Measurements from ENCODE around the gene MTERF2. TPM values are rescaled to one million over a fixed set of nuclear protein-coding genes. Genes with fewer than 3 reads are reported as not detected.

Gene MTERF2
- total and polyA plus RNA-seq, 5 donors, result 29.5 to 45.1 (median 36.4) TPM

DNA sequence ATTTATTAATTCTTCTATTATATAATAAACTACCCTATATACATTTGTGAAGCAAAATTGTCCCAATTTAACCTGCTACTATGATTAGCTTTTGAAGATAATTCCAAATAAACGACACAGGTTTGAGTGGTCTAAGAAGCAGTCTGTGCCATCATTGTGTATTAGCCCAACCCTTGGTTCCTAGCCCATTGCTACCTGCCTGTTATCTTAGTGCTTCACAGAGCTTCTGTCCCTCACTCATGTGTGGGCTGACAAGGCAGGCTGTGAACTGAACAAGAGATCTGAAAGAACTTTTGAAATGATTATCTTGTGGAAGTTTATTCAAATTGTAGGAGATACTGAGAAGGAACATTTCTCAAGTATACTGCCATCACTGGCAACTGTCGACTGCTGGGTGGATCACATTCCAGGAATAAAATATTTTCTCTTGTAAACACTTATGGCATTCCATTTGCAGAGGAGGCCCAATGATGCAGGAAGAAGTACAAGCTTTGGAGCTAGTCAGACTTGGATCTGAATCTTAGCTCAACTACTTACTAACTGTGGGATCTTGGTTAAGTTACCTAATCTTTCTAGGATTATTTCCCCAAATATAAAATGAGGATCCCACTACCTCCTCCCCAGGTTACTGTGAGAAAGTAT lies 7.8 kb upstream of the MTERF2 start:
- H3K4me1 ChIP-seq (ENCODE audit: control insufficient read depth, insufficient read depth, low read length), result no peaks in the 10 kb centered on the region
- DNase-seq (no peak), ATAC-seq (no peak)
- WGBS, result 47% methylated on average over 2 of the region's 2 CpGs
- H3K4me3 ChIP-seq (ENCODE audit: low read length), result no peak overlapping the region
- H3K27ac ChIP-seq (ENCODE audit: low read length), result no peak overlapping the region
- intact Hi-C loops (cut with DNase I), result no loop called here
- no peaks in the 10 kb centered on the region for H3K27me3 ChIP-seq (ENCODE audit: control insufficient read depth, insufficient read depth)
- no peaks in the 10 kb centered on the region for H3K9me3 ChIP-seq (ENCODE audit: control insufficient read depth, low read length)

GRCh38 chr12:106987846-106988245 lies 900 bp upstream of the MTERF2 start:
- peak in 1 of 3 donors; percentile 50 for DNase-seq
- H3K27ac ChIP-seq (ENCODE audit: low read length), result no peak overlapping the region
- peaks cover 8% of the 10 kb centered on the region for H3K4me1 ChIP-seq (ENCODE audit: control insufficient read depth, insufficient read depth, low read length)
- WGBS, result 59% methylated on average over 6 of the region's 6 CpGs
- ATAC-seq, result no peak
- H3K27me3 ChIP-seq (ENCODE audit: control insufficient read depth, insufficient read depth), result no peaks in the 10 kb centered on the region
- intact Hi-C loops (cut with DNase I), result loop anchor here in 1 of 4 donors (10.0 kb wide), 1 partner anchor 107 kb away; the partner anchor contains the start of gene CRY1
- no peaks in the 10 kb centered on the region for H3K9me3 ChIP-seq (ENCODE audit: control insufficient read depth, low read length)
- peak overlapping the region; percentile 89 for H3K4me3 ChIP-seq (ENCODE audit: low read length)

- Histone ChIP-seq H3K27me3 (ENCODE audit: control insufficient read depth, insufficient read depth) (no peaks in the 10 kb centered on the region), H3K27ac (ENCODE audit: low read length) (peak overlapping the region; percentile 54), H3K9me3 (ENCODE audit: control insufficient read depth, low read length) (no peaks in the 10 kb centered on the region), H3K4me1 (ENCODE audit: control insufficient read depth, insufficient read depth, low read length) (peaks cover 12% of the 10 kb centered on the region), H3K4me3 (ENCODE audit: low read length) (peak overlapping the region; percentile 89)
- DNase-seq (no peak), ATAC-seq (no peak)
- intact Hi-C loops (cut with DNase I), result loop anchor here in 1 of 4 donors (10.0 kb wide), 1 partner anchor 109 kb away; the partner anchor contains the start of gene CRY1
- 22% methylated on average over 4 of the region's 4 CpGs for WGBS
Measured at GRCh38 chr12:106986135-106986534, 811 bp downstream of the MTERF2 start.

DNA sequence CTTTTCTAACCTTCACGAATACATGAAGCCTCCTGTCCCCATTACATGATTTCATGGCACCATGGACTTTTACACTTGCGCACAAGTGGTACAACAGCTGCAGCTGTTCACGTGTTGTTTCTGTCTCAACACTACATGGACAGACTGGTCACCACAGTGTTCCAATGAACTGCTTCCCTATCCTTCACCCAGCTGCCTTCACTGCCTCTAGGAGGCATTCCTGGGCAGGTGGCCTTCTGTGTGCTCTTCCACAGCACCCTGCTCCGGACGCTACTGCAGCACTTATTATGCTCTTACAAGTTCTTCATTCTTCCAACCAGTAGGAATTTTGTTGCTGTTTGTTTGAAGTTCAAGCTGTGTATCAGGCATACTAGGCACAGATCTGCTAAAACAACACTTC lies 1.5 kb downstream of the MTERF2 start:
- peaks cover 12% of the 10 kb centered on the region for H3K4me1 ChIP-seq (ENCODE audit: control insufficient read depth, insufficient read depth, low read length)
- intact Hi-C loops (cut with DNase I), result loop anchor here in 1 of 4 donors (10.0 kb wide), 1 partner anchor 109 kb away; the partner anchor contains the start of gene CRY1
- peak overlapping the region; percentile 2 for H3K27ac ChIP-seq (ENCODE audit: low read length)
- H3K9me3 ChIP-seq (ENCODE audit: control insufficient read depth, low read length), result no peaks in the 10 kb centered on the region
- no peaks in the 10 kb centered on the region for H3K27me3 ChIP-seq (ENCODE audit: control insufficient read depth, insufficient read depth)
- ATAC-seq, result no peak
- peak overlapping the region; percentile 89 for H3K4me3 ChIP-seq (ENCODE audit: low read length)
- DNase-seq, result no peak
- 83% methylated on average over 5 of the region's 5 CpGs for WGBS

GRCh38 chr12:106984588-106985137 lies 2.3 kb downstream of the MTERF2 start:
- no peaks in the 10 kb centered on the region for H3K9me3 ChIP-seq (ENCODE audit: control insufficient read depth, low read length)
- ATAC-seq, result no peak
- DNase-seq, result no peak
- no peak overlapping the region for H3K4me3 ChIP-seq (ENCODE audit: low read length)
- 94% methylated on average over 6 of the region's 6 CpGs for WGBS
- H3K4me1 ChIP-seq (ENCODE audit: control insufficient read depth, insufficient read depth, low read length), result peaks cover 12% of the 10 kb centered on the region
- H3K27me3 ChIP-seq (ENCODE audit: control insufficient read depth, insufficient read depth), result no peaks in the 10 kb centered on the region
- H3K27ac ChIP-seq (ENCODE audit: low read length), result no peak overlapping the region
- intact Hi-C loops (cut with DNase I), result loop anchor here in 1 of 4 donors (10.0 kb wide), 1 partner anchor 110 kb away; the partner anchor contains the start of gene CRY1

DNA sequence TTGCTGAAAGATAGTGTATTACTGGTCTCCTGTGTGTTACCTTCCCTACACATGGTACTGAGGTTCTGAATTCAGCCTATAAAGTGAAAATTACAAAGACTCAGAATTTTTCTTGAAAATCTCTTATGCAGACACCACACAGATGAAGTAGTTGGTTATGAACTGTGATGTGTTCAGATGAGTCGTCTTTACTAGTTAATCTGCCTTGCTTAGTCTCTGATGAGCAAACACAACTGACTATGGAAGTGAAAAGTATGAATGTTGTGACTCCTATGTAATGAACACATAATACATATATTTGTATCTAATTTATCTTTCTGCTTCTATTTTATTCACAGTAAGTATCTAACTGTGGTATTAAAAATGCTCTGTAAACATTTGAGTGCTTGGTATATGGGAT lies 4.7 kb downstream of the MTERF2 start:
- H3K27me3 ChIP-seq (ENCODE audit: control insufficient read depth, insufficient read depth), result no peaks in the 10 kb centered on the region
- no peak overlapping the region for H3K4me3 ChIP-seq (ENCODE audit: low read length)
- intact Hi-C loops (cut with DNase I), result loop anchor here in 1 of 4 donors (10.0 kb wide), 1 partner anchor 113 kb away; the partner anchor contains the start of gene CRY1
- H3K27ac ChIP-seq (ENCODE audit: low read length), result no peak overlapping the region
- WGBS, result 77% methylated on average over 1 of the region's 1 CpG
- H3K4me1 ChIP-seq (ENCODE audit: control insufficient read depth, insufficient read depth, low read length), result peaks cover 12% of the 10 kb centered on the region
- ATAC-seq, result no peak
- H3K9me3 ChIP-seq (ENCODE audit: control insufficient read depth, low read length), result no peaks in the 10 kb centered on the region
- no peak for DNase-seq

GRCh38 chr12:106981788-106982187 lies 5.2 kb downstream of the MTERF2 start:
- no peak overlapping the region for H3K27ac ChIP-seq (ENCODE audit: low read length)
- ATAC-seq (no peak), DNase-seq (no peak)
- H3K27me3 ChIP-seq (ENCODE audit: control insufficient read depth, insufficient read depth), result no peaks in the 10 kb centered on the region
- 83% methylated on average over 3 of the region's 3 CpGs for WGBS
- H3K9me3 ChIP-seq (ENCODE audit: control insufficient read depth, low read length), result no peaks in the 10 kb centered on the region
- peaks cover 12% of the 10 kb centered on the region for H3K4me1 ChIP-seq (ENCODE audit: control insufficient read depth, insufficient read depth, low read length)
- H3K4me3 ChIP-seq (ENCODE audit: low read length), result no peak overlapping the region
- intact Hi-C loops (cut with DNase I), result loop anchor here in 1 of 4 donors (10.0 kb wide), 1 partner anchor 113 kb away; the partner anchor contains the start of gene CRY1

GRCh38 chr12:106980944-106981343 lies 6.0 kb downstream of the MTERF2 start:
- peaks cover 11% of the 10 kb centered on the region for H3K4me1 ChIP-seq (ENCODE audit: control insufficient read depth, insufficient read depth, low read length)

GRCh38 chr12:106978035-106978800 lies 8.7 kb downstream of the MTERF2 start:
- intact Hi-C loops (cut with DNase I), result no loop called here
- Histone ChIP-seq H3K27me3 (ENCODE audit: control insufficient read depth, insufficient read depth) (no peaks in the 10 kb centered on the region), H3K9me3 (ENCODE audit: control insufficient read depth, low read length) (no peaks in the 10 kb centered on the region), H3K27ac (ENCODE audit: low read length) (peak overlapping the region; percentile 50), H3K4me1 (ENCODE audit: control insufficient read depth, insufficient read depth, low read length) (peaks cover 5% of the 10 kb centered on the region), H3K4me3 (ENCODE audit: low read length) (no peak overlapping the region)
- DNase-seq (peak; percentile 73 to 89 (median 79)), ATAC-seq (peak; percentile 50 to 66)
- 20% methylated on average over 9 of the region's 9 CpGs for WGBS

More at GRCh38 chr12:106980944-106981343, 6.0 kb downstream of the MTERF2 start:
- H3K4me3 ChIP-seq (ENCODE audit: low read length), result no peak overlapping the region
- H3K27ac ChIP-seq (ENCODE audit: low read length), result no peak overlapping the region
- peak in 2 of 3 donors; percentile 28 to 65 for DNase-seq
- peak in 1 of 2 donors; percentile 18 for ATAC-seq
- H3K27me3 ChIP-seq (ENCODE audit: control insufficient read depth, insufficient read depth), result no peaks in the 10 kb centered on the region
- WGBS, result 72% methylated on average over 7 of the region's 7 CpGs
- H3K9me3 ChIP-seq (ENCODE audit: control insufficient read depth, low read length), result no peaks in the 10 kb centered on the region
- intact Hi-C loops (cut with DNase I), result loop anchor here in 1 of 4 donors (10.0 kb wide), 1 partner anchor 114 kb away; the partner anchor contains the start of gene CRY1

DNA sequence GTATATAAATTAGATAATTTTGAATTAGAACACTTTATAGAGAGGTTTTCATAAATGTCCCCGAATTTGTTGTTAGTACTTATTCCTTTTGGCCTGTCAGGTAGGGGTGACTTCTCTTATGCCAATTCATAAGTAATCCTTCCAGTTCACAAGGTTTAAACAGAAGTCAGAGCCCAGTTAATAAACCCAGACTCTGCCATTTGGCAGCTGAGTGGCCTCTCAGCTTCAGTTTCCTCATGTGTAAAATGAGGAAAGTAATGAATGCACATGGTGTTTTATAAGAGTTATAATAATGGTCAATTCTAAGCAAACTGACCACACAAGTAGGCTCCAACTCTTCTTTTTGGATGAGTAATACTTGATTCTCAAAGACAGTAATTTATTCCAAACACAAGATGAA lies 10.3 kb downstream of the MTERF2 start:
- Histone ChIP-seq H3K4me3 (ENCODE audit: low read length) (no peak overlapping the region), H3K27ac (ENCODE audit: low read length) (peak overlapping the region; percentile 61), H3K27me3 (ENCODE audit: control insufficient read depth, insufficient read depth) (no peaks in the 10 kb centered on the region), H3K9me3 (ENCODE audit: control insufficient read depth, low read length) (no peaks in the 10 kb centered on the region), H3K4me1 (ENCODE audit: control insufficient read depth, insufficient read depth, low read length) (peaks cover 2% of the 10 kb centered on the region)
- intact Hi-C loops (cut with DNase I), result no loop called here
- ATAC-seq (peak; percentile 10 to 13), DNase-seq (no peak)
- WGBS, result 72% methylated on average over 1 of the region's 1 CpG
